Retina (tissue), 1 donor: Measurements from ENCODE around the gene RASSF9.

Experiments
- DNase-seq: peaks from one replicate; pipeline ENCODE4 v3.0.0-alpha.2; 2016

The RASSF9 gene

GRCh38 chr12:85820101-85820500, 16.1 kb downstream of the RASSF9 start:
- no peak for DNase-seq

GRCh38 chr12:85814741-85815140, 21.5 kb downstream of the RASSF9 start:
- no peak for DNase-seq

DNA sequence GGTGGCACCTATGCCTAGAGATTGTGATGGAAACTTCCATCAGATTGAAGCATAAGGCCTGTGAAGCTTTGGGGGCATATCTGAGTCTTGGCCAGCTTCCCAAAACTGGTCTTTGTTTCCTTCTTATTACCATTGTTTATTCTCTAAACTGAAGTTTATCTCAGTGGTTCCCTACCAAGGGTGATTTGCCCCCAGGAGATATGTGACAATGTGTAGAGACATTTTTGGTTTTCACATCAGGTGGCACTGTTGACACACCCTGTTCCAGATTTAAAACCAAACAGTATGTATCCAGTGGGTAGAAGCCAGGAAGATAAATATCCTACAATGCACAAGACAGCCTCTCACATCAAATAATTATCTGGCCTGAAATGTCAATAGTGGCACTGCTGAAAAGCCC, 22.1 kb downstream of the RASSF9 start:
- DNase-seq: no peak

GRCh38 chr12:85809500-85809899, 26.7 kb downstream of the RASSF9 start:
- no peak for DNase-seq

- DNase-seq: no peak
Observed at GRCh38 chr12:85807730-85808129, 28.5 kb downstream of the RASSF9 start.

GRCh38 chr12:85805654-85806053, 30.6 kb downstream of the RASSF9 start:
- no peak for DNase-seq

GRCh38 chr12:85804663-85805062, 31.5 kb downstream of the RASSF9 start:
- DNase-seq: no peak

- DNase-seq: no peak
Observed at GRCh38 chr12:85803923-85804322, 32.3 kb downstream of the RASSF9 start.

GRCh38 chr12:85803231-85803630, 33.0 kb downstream of the RASSF9 start:
- no peak for DNase-seq

DNA sequence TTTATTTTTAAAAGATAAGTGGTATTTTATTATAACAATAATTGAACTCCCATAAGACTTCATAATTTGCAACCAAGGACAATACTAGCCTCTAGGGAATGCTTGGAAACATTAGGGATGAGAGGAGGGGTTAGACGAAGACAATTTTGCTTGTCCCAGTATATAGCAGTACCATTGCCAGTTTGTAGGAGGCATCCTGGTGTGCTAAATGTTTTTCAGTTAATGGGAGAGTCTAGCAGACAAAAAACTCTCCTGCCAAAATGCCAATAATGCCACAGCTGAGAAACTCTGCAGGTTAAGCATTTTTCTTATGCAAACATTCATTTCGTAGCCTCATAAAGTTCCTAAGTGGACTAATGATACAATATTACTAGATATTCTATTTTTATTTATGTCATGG, 38.1 kb downstream of the RASSF9 start:
- no peak for DNase-seq

DNA sequence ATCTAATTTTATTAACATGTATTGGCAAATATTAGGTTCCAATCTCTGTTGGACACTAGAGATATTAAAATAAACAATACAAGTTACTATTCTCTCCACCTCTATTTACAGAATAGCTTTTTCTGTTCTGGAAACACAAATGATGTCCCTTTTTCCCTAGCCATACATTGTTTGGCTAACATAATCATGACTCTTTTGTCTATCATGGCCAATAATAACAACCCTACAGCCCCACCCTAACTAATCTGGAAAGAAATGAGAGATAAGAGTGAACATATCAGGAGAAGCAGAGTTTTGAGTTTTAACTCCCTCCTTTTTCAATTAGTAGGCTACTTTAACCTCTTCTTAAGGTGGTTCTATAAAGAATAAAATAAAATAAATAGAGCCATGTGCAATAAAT, 40.2 kb downstream of the RASSF9 start:
- DNase-seq: no peak

- DNase-seq: peak; percentile 13
Observed at GRCh38 chr12:85794531-85794930, 41.7 kb downstream of the RASSF9 start.

GRCh38 chr12:85784096-85784720, 52.0 kb downstream of the RASSF9 start:
- no peak for DNase-seq

DNA sequence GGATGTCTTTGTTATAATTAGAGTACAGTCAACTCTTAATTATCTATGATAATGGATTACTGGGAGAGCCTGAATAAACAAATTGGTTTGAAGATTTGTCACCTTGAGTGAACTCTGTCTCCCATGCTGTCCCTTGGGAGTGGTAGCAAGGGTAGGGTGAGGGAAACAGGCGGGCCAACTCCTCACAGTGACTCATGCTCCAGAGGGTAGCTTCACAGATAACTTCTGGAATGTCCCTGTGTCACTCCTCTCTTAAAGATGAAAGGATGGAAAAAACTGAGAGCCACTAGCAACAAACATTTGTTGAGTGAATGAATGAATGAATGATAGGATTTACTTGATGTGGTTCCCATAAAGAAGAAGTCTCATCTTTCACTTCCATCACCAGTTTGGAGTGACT, 53.5 kb downstream of the RASSF9 start:
- DNase-seq: no peak

DNA sequence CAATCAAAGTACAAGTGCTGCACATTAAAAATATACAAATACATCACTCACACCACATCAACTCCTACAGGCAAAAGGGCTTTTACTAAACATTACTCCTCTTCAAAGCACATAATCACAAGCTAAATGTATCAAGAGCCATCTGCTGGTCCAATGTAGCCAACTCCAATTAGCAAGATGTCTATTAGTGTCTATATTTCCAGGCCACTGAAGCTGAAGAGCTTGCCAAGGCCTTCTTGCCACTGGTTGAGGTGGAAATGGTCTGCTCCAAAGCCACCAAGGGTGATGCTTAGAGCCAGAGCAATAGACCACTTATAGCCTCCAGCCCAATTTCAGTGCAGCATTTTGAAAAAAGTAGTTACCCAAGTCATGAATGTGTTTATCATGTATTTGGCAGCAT, 54.4 kb downstream of the RASSF9 start:
- DNase-seq: peak; percentile 22

- no peak for DNase-seq
Observed at GRCh38 chr12:85779768-85780167, 56.4 kb downstream of the RASSF9 start.

GRCh38 chr12:85775091-85775490, 61.1 kb downstream of the RASSF9 start:
- DNase-seq: no peak

- DNase-seq: no peak
Observed at GRCh38 chr12:85765453-85765869, 70.7 kb downstream of the RASSF9 start.

GRCh38 chr12:85759623-85760022, 76.6 kb downstream of the RASSF9 start:
- no peak for DNase-seq

- DNase-seq: no peak
Observed at GRCh38 chr12:85759091-85759490, 77.1 kb downstream of the RASSF9 start.

GRCh38 chr12:85755760-85756159, 80.4 kb downstream of the RASSF9 start:
- DNase-seq: no peak
